T-helper 17 cell (primary cell): ENCODE results near the gene TMEM134. TPM values are rescaled to one million over a fixed set of nuclear protein-coding genes. Genes with fewer than 3 reads are reported as not detected.
"Not testable (repeated sequence)": the region's sequence is repeated elsewhere in the genome, so short reads cannot be mapped to it uniquely, and the experiment has no call there.

Experiments
- ATAC-seq: fragments of 150-1000 bp; cut with Tn5 transposase; 2 replicates; pipeline ENCODE4 v1.10.0; 2021; ENCODE audit warnings: mild to moderate bottlenecking, moderate library complexity
- DNase-seq, 3 donors: peaks; one replicate each; pipeline versions ENCODE4 v3.0.0 to v3.0.0-alpha.2; 2020 to 2021
- H3K9me3 ChIP-seq: one replicate; pipeline ENCODE4 v1.7.0; 2013; ENCODE audit warnings: low read length, mild to moderate bottlenecking; ENCODE audit not compliant: control insufficient read depth, poor library complexity, severe bottlenecking
- H3K27ac Mint-ChIP-seq: one replicate; pipeline ENCODE4 v1.8.0; 2022; ENCODE audit warnings: mild to moderate bottlenecking, moderate library complexity, mixed read lengths
- H3K27me3 Mint-ChIP-seq: one replicate; pipeline ENCODE4 v1.8.0; 2022; ENCODE audit warnings: mixed read lengths
- H3K36me3 Mint-ChIP-seq: one replicate; pipeline ENCODE4 v1.8.0; 2022; ENCODE audit warnings: low read depth, mixed read lengths
- H3K4me1 Mint-ChIP-seq: one replicate; pipeline ENCODE4 v1.8.0; 2022; ENCODE audit warnings: mild to moderate bottlenecking, mixed read lengths
- H3K4me3 Mint-ChIP-seq: one replicate; pipeline ENCODE4 v1.8.0; 2022; ENCODE audit warnings: mild to moderate bottlenecking, moderate library complexity, mixed read lengths
- total RNA-seq, 4 donors: library from RNA in 2 of 4; stranded (reverse) in 2 of 4; gene quantifications; one replicate each; pipeline ENCODE4 v1.2.3 and lab custom pipeline; 2022 to 2026

The TMEM134 gene
- total RNA-seq (10 to 100 TPM; 48.7 to 65.6 TPM), total RNA-seq (lab: John Stamatoyannopoulos, UW) (17.6 to 20.6 reads per million in 2 donors)

- H3K4me1 Mint-ChIP-seq = peaks cover 20% of the 10 kb centered on the region
- no peaks in the 10 kb centered on the region for H3K36me3 Mint-ChIP-seq
- H3K27me3 Mint-ChIP-seq = no peaks in the 10 kb centered on the region
- peak within 1 kb of the TSS; percentile 92 for H3K4me3 Mint-ChIP-seq
- peak within 1 kb of the TSS; percentile 93 for H3K27ac Mint-ChIP-seq
- H3K9me3 ChIP-seq = no peaks in the 10 kb centered on the region
- ATAC-seq (peak; percentile 82), DNase-seq (peak; percentile 87 to 89 (median 89))
These were observed at the start of gene TMEM134 for GRCh38 chr11:67468759-67469507. Gene TMEM134, minus strand, starts transcription at chr11:67469251. Its CDS starts 59 bp downstream, at chr11:67469192.

- Mint-ChIP-seq H3K27me3 (peaks cover 27% of the 10 kb centered on the region), H3K27ac (no peak overlapping the region), H3K36me3 (no peaks in the 10 kb centered on the region), H3K4me1 (peaks cover 3% of the 10 kb centered on the region), H3K4me3 (no peak overlapping the region)
- ATAC-seq = no peak
- DNase-seq = no peak
- no peaks in the 10 kb centered on the region for H3K9me3 ChIP-seq
These were observed 48.9 kb upstream of the TMEM134 start for GRCh38 chr11:67517784-67518552.

GRCh38 chr11:67516806-67517205 is 47.8 kb upstream of the TMEM134 start:
- no peak for ATAC-seq
- H3K9me3 ChIP-seq = no peaks in the 10 kb centered on the region
- H3K4me1 Mint-ChIP-seq = no peaks in the 10 kb centered on the region
- no peak overlapping the region for H3K4me3 Mint-ChIP-seq
- H3K36me3 Mint-ChIP-seq = no peaks in the 10 kb centered on the region
- H3K27ac Mint-ChIP-seq = no peak overlapping the region
- no peak for DNase-seq
- H3K27me3 Mint-ChIP-seq = peaks cover 27% of the 10 kb centered on the region

- Mint-ChIP-seq H3K36me3 (no peaks in the 10 kb centered on the region), H3K4me1 (peaks cover 4% of the 10 kb centered on the region), H3K27me3 (peaks cover 32% of the 10 kb centered on the region), H3K27ac (no peak overlapping the region), H3K4me3 (no peak overlapping the region)
- ATAC-seq (no peak), DNase-seq (no peak)
- H3K9me3 ChIP-seq = no peaks in the 10 kb centered on the region
These were observed 45.1 kb upstream of the TMEM134 start for GRCh38 chr11:67514116-67514515.

GRCh38 chr11:67511558-67511957 is 42.5 kb upstream of the TMEM134 start:
- not testable (repeated sequence) for H3K4me3 Mint-ChIP-seq, H3K9me3 ChIP-seq, H3K36me3 Mint-ChIP-seq, ATAC-seq, DNase-seq, H3K27ac Mint-ChIP-seq
- Mint-ChIP-seq H3K27me3 (peaks cover 28% of the 10 kb centered on the region), H3K4me1 (peaks cover 17% of the 10 kb centered on the region)

GRCh38 chr11:67510023-67510345 is 40.9 kb upstream of the TMEM134 start:
- no peak overlapping the region for H3K27ac Mint-ChIP-seq
- no peak for ATAC-seq
- H3K36me3 Mint-ChIP-seq = no peaks in the 10 kb centered on the region
- no peak for DNase-seq
- H3K4me3 Mint-ChIP-seq = no peak overlapping the region
- H3K4me1 Mint-ChIP-seq = peaks cover 29% of the 10 kb centered on the region
- H3K9me3 ChIP-seq = no peaks in the 10 kb centered on the region
- H3K27me3 Mint-ChIP-seq = peaks cover 18% of the 10 kb centered on the region

- H3K27me3 Mint-ChIP-seq = peaks cover 10% of the 10 kb centered on the region
- peak overlapping the region; percentile 97 for H3K27ac Mint-ChIP-seq
- H3K4me1 Mint-ChIP-seq = peaks cover 34% of the 10 kb centered on the region
- peak; percentile 54 for ATAC-seq
- no peaks in the 10 kb centered on the region for H3K9me3 ChIP-seq
- peak; percentile 96 to 99 (median 99) for DNase-seq
- peak overlapping the region; percentile 89 for H3K4me3 Mint-ChIP-seq
- H3K36me3 Mint-ChIP-seq = no peaks in the 10 kb centered on the region
These were observed 39.6 kb upstream of the TMEM134 start for GRCh38 chr11:67508486-67509121.

GRCh38 chr11:67507864-67508485 is 38.9 kb upstream of the TMEM134 start, which contains the start of gene CDK2AP2:
Gene CDK2AP2, minus strand, starts transcription at chr11:67508162. Its CDS starts 80 bp downstream, at chr11:67508082.
- Mint-ChIP-seq H3K4me1 (peaks cover 38% of the 10 kb centered on the region), H3K27me3 (peaks cover 6% of the 10 kb centered on the region)
- ATAC-seq = peak; percentile 79

GRCh38 chr11:67507242-67507863 is 38.3 kb upstream of the TMEM134 start:
- Mint-ChIP-seq H3K36me3 (no peaks in the 10 kb centered on the region), H3K27me3 (peaks cover 6% of the 10 kb centered on the region), H3K4me3 (peak overlapping the region; percentile 89), H3K4me1 (peaks cover 42% of the 10 kb centered on the region), H3K27ac (peak overlapping the region; percentile 97)
- DNase-seq (no peak), ATAC-seq (no peak)
- no peaks in the 10 kb centered on the region for H3K9me3 ChIP-seq

More at GRCh38 chr11:67507864-67508485, 38.9 kb upstream of the TMEM134 start, which contains the start of gene CDK2AP2:
- Mint-ChIP-seq H3K36me3 (no peaks in the 10 kb centered on the region), H3K4me3 (peak within 1 kb of the TSS; percentile 89), H3K27ac (peak within 1 kb of the TSS; percentile 97)
- H3K9me3 ChIP-seq = no peaks in the 10 kb centered on the region
- peak; percentile 90 to 96 (median 96) for DNase-seq

- Mint-ChIP-seq H3K27ac (peak overlapping the region; percentile 97), H3K4me1 (peaks cover 42% of the 10 kb centered on the region), H3K27me3 (peaks cover 6% of the 10 kb centered on the region), H3K36me3 (no peaks in the 10 kb centered on the region), H3K4me3 (peak overlapping the region; percentile 94)
- no peak for DNase-seq
- ATAC-seq = no peak
- no peaks in the 10 kb centered on the region for H3K9me3 ChIP-seq
These were observed 37.5 kb upstream of the TMEM134 start for GRCh38 chr11:67506426-67507051.

GRCh38 chr11:67505605-67506396 is 36.8 kb upstream of the TMEM134 start:
- ATAC-seq (peak; percentile 52), DNase-seq (peak; percentile 87 to 91 (median 88))
- Mint-ChIP-seq H3K4me3 (peak overlapping the region; percentile 94), H3K27ac (peak overlapping the region; percentile 97), H3K4me1 (peaks cover 45% of the 10 kb centered on the region), H3K27me3 (peaks cover 1% of the 10 kb centered on the region), H3K36me3 (no peaks in the 10 kb centered on the region)
- no peaks in the 10 kb centered on the region for H3K9me3 ChIP-seq
